Measurements from ENCODE around the gene BCL11B. TPM values are rescaled to one million over a fixed set of nuclear protein-coding genes. Genes with fewer than 3 reads are reported as not detected.

Gene BCL11B
- total and polyA plus RNA-seq, 4 donors = 0.04 to 0.42 (median 0.16) TPM

DNA sequence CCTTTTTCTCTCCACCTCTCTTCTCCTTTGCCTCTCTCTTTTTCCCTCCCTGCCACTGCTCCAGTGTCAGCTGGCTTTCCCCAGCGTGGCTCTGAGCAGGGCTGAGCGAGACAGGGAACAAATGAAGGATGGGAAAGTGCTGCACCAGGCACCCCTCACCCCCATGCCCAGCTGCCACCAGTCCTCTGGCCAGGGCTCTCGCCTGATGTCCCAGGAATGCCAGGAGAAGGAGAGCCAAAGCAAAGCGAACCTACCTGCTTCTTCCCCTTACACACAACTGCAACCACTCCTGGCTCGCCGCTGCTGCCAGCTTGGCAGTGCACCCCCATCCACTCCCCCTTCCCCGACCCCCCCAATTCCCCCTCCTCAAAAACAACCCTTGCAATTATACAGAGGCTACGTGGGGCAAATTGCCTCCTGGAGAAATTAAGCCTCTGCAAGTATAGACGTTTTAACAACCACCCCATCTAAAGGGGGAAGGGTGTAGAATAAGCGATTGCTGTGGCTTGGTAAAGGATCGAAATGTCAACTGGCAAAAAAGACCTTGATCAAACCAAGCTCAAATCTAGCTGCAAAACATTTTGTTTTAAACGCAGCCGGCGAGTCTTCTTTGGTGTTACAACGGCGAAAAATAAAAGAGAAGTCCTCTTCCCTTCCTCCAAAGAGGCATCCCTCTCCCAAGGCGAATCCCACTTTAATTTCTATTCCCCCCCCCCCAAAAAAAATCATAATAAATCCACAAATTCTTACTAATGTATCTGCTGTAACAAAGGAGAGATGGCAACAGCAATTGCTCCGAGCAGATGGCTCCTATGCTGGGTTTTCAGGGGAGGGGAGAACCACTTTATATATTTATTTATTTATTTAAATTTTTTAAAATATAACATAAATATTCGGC is 2.9 kb downstream of the BCL11B start:
- WGBS = 13% methylated on average over 19 of the region's 19 CpGs
- Histone ChIP-seq H3K9ac (ENCODE audit: low read depth in 1 of 2, low read length in 2 of 2) (no peak overlapping the region), H3K9me3 (ENCODE audit: control insufficient read depth in 4 of 4, low read length in 3 of 4) (no peaks in the 10 kb centered on the region), H3K4me1 (ENCODE audit: control insufficient read depth in 4 of 4, insufficient read depth in 4 of 4, low read length in 3 of 4) (peaks cover 23 to 37% (median 26%) of the 10 kb centered on the region in 4 donors), H3K27me3 (ENCODE audit: control insufficient read depth in 4 of 4, insufficient read depth in 4 of 4, low read length in 3 of 4) (peaks cover 0 to 22% (median 9%) of the 10 kb centered on the region in 4 donors), H3K4me3 (ENCODE audit: low read depth in 1 of 3, low read length in 3 of 3) (no peak overlapping the region), H3K27ac (ENCODE audit: low read depth in 1 of 2, low read length in 2 of 2) (no peak overlapping the region), H3K36me3 (ENCODE audit: control insufficient read depth in 4 of 4, insufficient read depth in 3 of 4, low read depth in 1 of 4, low read length in 3 of 4) (no peaks in the 10 kb centered on the region)
- TF ChIP-seq FOXA1 (IDR thresholded peaks at IDR 0.05) = no peak
- DNase-seq (ENCODE audit: low spot score) = no peak

DNA sequence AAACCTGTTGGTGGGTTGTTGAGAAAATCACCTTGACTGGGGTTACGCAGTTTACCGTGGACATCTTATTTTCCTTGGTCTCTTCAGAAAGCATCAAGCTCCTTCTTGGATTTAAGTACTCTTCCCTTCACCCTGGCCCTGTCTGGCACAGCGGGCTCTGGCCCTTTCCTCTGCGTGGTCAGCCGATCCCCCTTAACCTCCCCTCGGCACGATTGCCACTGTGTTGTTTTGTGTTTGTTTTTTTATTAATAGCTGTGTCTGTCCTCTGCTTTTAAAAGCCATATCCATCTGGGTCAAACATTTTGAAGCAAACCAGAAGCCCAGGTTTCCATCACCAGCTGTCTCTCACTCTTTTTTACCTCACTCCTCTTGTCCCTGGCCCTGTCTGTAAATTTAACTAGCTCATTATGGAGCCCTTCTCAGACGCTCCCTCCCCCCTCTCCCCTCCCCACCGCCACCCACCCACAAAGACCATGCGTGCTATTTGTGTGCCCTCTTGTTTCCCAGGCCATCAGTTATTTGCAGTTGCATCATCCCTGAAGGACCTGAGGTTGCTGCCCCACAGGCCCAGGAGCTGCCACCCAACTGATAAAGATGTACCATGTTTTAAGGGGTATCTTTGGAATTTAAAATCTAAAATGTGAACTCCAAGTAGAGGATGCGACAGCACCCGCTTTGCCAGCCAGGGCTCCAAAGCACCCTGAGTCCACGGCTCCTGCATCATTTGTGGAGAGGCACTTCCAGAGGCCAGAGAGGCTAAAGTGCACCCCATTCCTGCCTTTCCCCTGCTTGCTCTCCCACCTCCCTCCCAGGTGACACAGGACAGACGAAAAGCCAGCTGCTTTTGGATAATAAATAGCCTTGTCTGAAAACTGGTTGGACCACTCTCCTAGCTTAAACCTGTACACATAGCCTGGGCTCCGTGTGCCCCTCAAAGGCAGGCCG is 3.9 kb downstream of the BCL11B start:
- H3K9ac ChIP-seq (ENCODE audit: low read depth in 1 of 2, low read length in 2 of 2) = no peak overlapping the region

DNA sequence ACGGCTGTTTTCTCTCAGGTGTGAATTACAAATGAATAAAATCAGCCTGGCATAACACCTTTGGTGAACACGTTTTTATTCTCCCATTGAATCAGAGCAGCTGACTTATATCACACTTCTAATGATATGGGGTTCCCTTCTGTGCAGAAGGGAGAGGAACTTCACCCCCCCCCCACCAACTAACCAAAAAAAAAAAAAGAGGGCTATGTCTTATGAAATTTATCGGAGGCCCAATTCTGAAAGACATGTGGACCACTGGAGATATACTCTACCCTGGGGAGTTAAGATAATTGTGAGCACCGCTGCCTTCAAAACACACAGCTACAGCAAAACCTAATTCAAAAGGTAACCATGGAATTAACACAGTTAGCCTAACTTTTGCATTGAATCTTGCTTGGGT is 4.6 kb downstream of the BCL11B start:
- H3K27me3 ChIP-seq (ENCODE audit: control insufficient read depth in 4 of 4, insufficient read depth in 4 of 4, low read length in 3 of 4) = peaks cover 2 to 14% (median 10%) of the 10 kb centered on the region in 4 donors
- peaks cover 11 to 20% (median 12%) of the 10 kb centered on the region in 4 donors for H3K4me1 ChIP-seq (ENCODE audit: control insufficient read depth in 4 of 4, insufficient read depth in 4 of 4, low read length in 3 of 4)
- WGBS = 55% methylated on average over 4 of the region's 4 CpGs
- no peaks in the 10 kb centered on the region for H3K36me3 ChIP-seq (ENCODE audit: control insufficient read depth in 4 of 4, insufficient read depth in 3 of 4, low read depth in 1 of 4, low read length in 3 of 4)
- H3K9me3 ChIP-seq (ENCODE audit: control insufficient read depth in 4 of 4, low read length in 3 of 4) = no peaks in the 10 kb centered on the region
- no peak overlapping the region for H3K4me3 ChIP-seq (ENCODE audit: low read depth in 1 of 3, low read length in 3 of 3)
- no peak overlapping the region for H3K27ac ChIP-seq (ENCODE audit: low read depth in 1 of 2, low read length in 2 of 2)
- TF ChIP-seq YY1 (IDR thresholded peaks at IDR 0.05) (no peak), RAD21 (IDR thresholded peaks at IDR 0.05) (no peak)
- TF ChIP-seq, protein P1, sequence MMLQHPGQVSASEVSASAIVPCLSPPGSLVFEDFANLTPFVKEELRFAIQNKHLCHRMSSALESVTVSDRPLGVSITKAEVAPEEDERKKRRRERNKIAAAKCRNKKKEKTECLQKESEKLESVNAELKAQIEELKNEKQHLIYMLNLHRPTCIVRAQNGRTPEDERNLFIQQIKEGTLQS (IDR thresholded peaks at IDR 0.05) = no peak
- no peak for DNase-seq (ENCODE audit: low spot score)
- H3K9ac ChIP-seq (ENCODE audit: low read depth in 1 of 2, low read length in 2 of 2) = no peak overlapping the region

More for the DNA sequence above, 3.9 kb downstream of the BCL11B start:
- no peak overlapping the region for H3K4me3 ChIP-seq (ENCODE audit: low read depth in 1 of 3, low read length in 3 of 3)
- TF ChIP-seq TAF1 (conservative IDR thresholded peaks at IDR 0.05) = no peak
- TF ChIP-seq, protein P2, sequence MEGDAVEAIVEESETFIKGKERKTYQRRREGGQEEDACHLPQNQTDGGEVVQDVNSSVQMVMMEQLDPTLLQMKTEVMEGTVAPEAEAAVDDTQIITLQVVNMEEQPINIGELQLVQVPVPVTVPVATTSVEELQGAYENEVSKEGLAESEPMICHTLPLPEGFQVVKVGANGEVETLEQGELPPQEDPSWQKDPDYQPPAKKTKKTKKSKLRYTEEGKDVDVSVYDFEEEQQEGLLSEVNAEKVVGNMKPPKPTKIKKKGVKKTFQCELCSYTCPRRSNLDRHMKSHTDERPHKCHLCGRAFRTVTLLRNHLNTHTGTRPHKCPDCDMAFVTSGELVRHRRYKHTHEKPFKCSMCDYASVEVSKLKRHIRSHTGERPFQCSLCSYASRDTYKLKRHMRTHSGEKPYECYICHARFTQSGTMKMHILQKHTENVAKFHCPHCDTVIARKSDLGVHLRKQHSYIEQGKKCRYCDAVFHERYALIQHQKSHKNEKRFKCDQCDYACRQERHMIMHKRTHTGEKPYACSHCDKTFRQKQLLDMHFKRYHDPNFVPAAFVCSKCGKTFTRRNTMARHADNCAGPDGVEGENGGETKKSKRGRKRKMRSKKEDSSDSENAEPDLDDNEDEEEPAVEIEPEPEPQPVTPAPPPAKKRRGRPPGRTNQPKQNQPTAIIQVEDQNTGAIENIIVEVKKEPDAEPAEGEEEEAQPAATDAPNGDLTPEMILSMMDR (IDR thresholded peaks at IDR 0.05; ENCODE audit: low read depth, low read length, missing input control) = no peak
- TF ChIP-seq HNF4G (IDR thresholded peaks at IDR 0.05) = no peak
- TF ChIP-seq, protein P1 (IDR thresholded peaks at IDR 0.05) = no peak
- TF ChIP-seq JUND (IDR thresholded peaks at IDR 0.05) = no peak
- TF ChIP-seq FOXA1 (IDR thresholded peaks at IDR 0.05) = no peak
- TF ChIP-seq, protein P3, sequence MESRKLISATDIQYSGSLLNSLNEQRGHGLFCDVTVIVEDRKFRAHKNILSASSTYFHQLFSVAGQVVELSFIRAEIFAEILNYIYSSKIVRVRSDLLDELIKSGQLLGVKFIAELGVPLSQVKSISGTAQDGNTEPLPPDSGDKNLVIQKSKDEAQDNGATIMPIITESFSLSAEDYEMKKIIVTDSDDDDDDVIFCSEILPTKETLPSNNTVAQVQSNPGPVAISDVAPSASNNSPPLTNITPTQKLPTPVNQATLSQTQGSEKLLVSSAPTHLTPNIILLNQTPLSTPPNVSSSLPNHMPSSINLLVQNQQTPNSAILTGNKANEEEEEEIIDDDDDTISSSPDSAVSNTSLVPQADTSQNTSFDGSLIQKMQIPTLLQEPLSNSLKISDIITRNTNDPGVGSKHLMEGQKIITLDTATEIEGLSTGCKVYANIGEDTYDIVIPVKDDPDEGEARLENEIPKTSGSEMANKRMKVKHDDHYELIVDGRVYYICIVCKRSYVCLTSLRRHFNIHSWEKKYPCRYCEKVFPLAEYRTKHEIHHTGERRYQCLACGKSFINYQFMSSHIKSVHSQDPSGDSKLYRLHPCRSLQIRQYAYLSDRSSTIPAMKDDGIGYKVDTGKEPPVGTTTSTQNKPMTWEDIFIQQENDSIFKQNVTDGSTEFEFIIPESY (IDR thresholded peaks at IDR 0.05) = no peak
- H3K4me1 ChIP-seq (ENCODE audit: control insufficient read depth in 4 of 4, insufficient read depth in 4 of 4, low read length in 3 of 4) = peaks cover 17 to 27% (median 18%) of the 10 kb centered on the region in 4 donors
- H3K36me3 ChIP-seq (ENCODE audit: control insufficient read depth in 4 of 4, insufficient read depth in 3 of 4, low read depth in 1 of 4, low read length in 3 of 4) = no peaks in the 10 kb centered on the region
- H3K27ac ChIP-seq (ENCODE audit: low read depth in 1 of 2, low read length in 2 of 2) = no peak overlapping the region
- DNase-seq (ENCODE audit: low spot score) = no peak
- 30% methylated on average over 16 of the region's 16 CpGs for WGBS
- H3K9me3 ChIP-seq (ENCODE audit: control insufficient read depth in 4 of 4, low read length in 3 of 4) = no peaks in the 10 kb centered on the region
- peaks cover under 1 to 21% (median 10%) of the 10 kb centered on the region in 4 donors for H3K27me3 ChIP-seq (ENCODE audit: control insufficient read depth in 4 of 4, insufficient read depth in 4 of 4, low read length in 3 of 4)

Data from liver (tissue), 9 donors.